ENCODE data around the gene TRERF1.

- TF ChIP-seq POLR2AphosphoS5 (IDR thresholded peaks at IDR 0.05; ENCODE audit: low read depth, low read length) (no peak), POLR2A (IDR thresholded peaks at IDR 0.05; ENCODE audit: low read depth, low read length) (no peak)
Measured at GRCh38 chr6:42175860-42176259, 275.9 kb downstream of the TRERF1 start.
